Measurements from ENCODE around the gene HOXB1.

- TF ChIP-seq EZH2 (IDR thresholded peaks at IDR 0.05; ENCODE audit: insufficient read depth, poor library complexity, severe bottlenecking) (no peak), EZH2phosphoT487 (IDR thresholded peaks at IDR 0.05; ENCODE audit: insufficient read depth, low read depth) (no peak)
Observed at GRCh38 chr17:48562934-48563333, 32.1 kb upstream of the HOXB1 start.
